Esophagus squamous epithelium (tissue), 4 donors: ENCODE results near the gene KRTAP17-1.

ENCODE experiments used
- POLR2A ChIP-seq, 4 donors: fragments of 450-650 bp; IDR thresholded peaks; one replicate each; pipeline ENCODE4 v1.6.1; 2017; ENCODE audit warnings: antibody characterized with exemption in 4 of 4, mild to moderate bottlenecking in 4 of 4, moderate library complexity in 3 of 4
- TF ChIP-seq, protein P1 (sequence below), 6 experiments: fragments of 450-650 bp in 4 of 6; fragments of 200-600 bp in 2 of 6; sonication (generic) in 2 of 6; IDR thresholded peaks; one replicate each; pipeline ENCODE4 v1.5.1; 2016 to 2019; ENCODE audit warnings: antibody characterized with exemption in 6 of 6, mild to moderate bottlenecking in 4 of 6, moderate library complexity in 4 of 6

DNA sequence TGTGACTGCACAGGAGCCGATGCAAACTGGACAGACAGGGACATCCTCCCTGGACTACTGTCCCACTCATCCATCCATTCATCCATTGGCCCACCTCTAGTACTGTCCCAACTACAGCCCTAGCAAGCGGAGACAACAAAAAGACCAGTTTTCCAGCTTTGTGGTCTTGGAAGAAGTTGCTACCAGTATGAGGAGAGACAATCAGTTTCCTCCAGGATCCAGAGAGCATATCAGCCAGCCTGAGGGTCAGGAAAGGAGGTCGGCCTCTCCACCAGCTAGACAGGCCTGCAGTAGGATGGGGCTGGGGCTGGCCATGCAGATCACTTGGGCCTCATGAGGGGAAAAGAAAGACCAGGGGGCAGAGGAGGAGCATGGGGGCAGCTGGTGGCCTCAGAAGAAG, 18.3 kb upstream of the KRTAP17-1 start:
- TF ChIP-seq, protein P1, sequence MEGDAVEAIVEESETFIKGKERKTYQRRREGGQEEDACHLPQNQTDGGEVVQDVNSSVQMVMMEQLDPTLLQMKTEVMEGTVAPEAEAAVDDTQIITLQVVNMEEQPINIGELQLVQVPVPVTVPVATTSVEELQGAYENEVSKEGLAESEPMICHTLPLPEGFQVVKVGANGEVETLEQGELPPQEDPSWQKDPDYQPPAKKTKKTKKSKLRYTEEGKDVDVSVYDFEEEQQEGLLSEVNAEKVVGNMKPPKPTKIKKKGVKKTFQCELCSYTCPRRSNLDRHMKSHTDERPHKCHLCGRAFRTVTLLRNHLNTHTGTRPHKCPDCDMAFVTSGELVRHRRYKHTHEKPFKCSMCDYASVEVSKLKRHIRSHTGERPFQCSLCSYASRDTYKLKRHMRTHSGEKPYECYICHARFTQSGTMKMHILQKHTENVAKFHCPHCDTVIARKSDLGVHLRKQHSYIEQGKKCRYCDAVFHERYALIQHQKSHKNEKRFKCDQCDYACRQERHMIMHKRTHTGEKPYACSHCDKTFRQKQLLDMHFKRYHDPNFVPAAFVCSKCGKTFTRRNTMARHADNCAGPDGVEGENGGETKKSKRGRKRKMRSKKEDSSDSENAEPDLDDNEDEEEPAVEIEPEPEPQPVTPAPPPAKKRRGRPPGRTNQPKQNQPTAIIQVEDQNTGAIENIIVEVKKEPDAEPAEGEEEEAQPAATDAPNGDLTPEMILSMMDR (IDR thresholded peaks at IDR 0.05), result no peak
- TF ChIP-seq POLR2A (IDR thresholded peaks at IDR 0.05), result no peak
